Activated CD4-positive, alpha-beta memory T cell treated with anti-CD3 and anti-CD28 coated beads, Interleukin-2, amount 10 ng/mL, durations not matched to agents 7 days and 5 days (primary cell): ENCODE results near the gene MAP3K4. TPM values are rescaled to one million over a fixed set of nuclear protein-coding genes. Genes with fewer than 3 reads are reported as not detected.

ENCODE experiments used
- CTCF ChIA-PET: fragments of 350-600 bp; sonication (Branson Sonifier 250); formaldehyde crosslinking; loops from one replicate; lab custom pipeline; 2021; ENCODE audit warnings: antibody characterized with exemption, inconsistent platforms; lab: Charles Lee
- POLR2A ChIA-PET: fragments of 350-600 bp; sonication (Branson Sonifier 250); formaldehyde crosslinking; loops from one replicate; lab custom pipeline; 2021; ENCODE audit warnings: antibody characterized with exemption; lab: Charles Lee
- DNase-seq: peaks from one replicate; pipeline ENCODE4 v3.0.0-alpha.2; 2020
- H3K27ac Mint-ChIP-seq: one replicate; pipeline ENCODE4 v1.8.0; 2021; ENCODE audit warnings: mild to moderate bottlenecking, mixed read lengths
- H3K27me3 Mint-ChIP-seq: one replicate; pipeline ENCODE4 v1.8.0; 2021; ENCODE audit warnings: mixed read lengths
- H3K36me3 Mint-ChIP-seq: one replicate; pipeline ENCODE4 v1.8.0; 2021; ENCODE audit warnings: low read depth, mixed read lengths
- H3K4me1 Mint-ChIP-seq: one replicate; pipeline ENCODE4 v1.8.0; 2021; ENCODE audit warnings: mixed read lengths
- H3K4me3 Mint-ChIP-seq: one replicate; pipeline ENCODE4 v1.8.0; 2021; ENCODE audit warnings: mild to moderate bottlenecking, mixed read lengths
- H3K9me3 Mint-ChIP-seq: one replicate; pipeline ENCODE4 v1.8.0; 2021; ENCODE audit warnings: mixed read lengths
- total RNA-seq, 2 experiments: library from RNA; stranded (reverse); gene quantifications; one replicate each; pipeline ENCODE4 v1.2.3, GENCODE V29; 2021

MAP3K4 gene
- total RNA-seq, 2 experiments from 2014 or later: 40.0 to 50.6 TPM

- ChIA-PET POLR2A (no interaction called here), CTCF (no interaction called here)
- peaks cover 16% of the 10 kb centered on the region for H3K4me1 Mint-ChIP-seq
- DNase-seq: no peak
- no peaks in the 10 kb centered on the region for H3K9me3 Mint-ChIP-seq
- no peak overlapping the region for H3K4me3 Mint-ChIP-seq
- H3K27ac Mint-ChIP-seq: no peak overlapping the region
- H3K27me3 Mint-ChIP-seq: no peaks in the 10 kb centered on the region
- peaks cover 54% of the 10 kb centered on the region for H3K36me3 Mint-ChIP-seq
Measured at GRCh38 chr6:161130967-161131766, 139.6 kb downstream of the MAP3K4 start.

GRCh38 chr6:161132384-161132783 is 140.8 kb downstream of the MAP3K4 start:
- Mint-ChIP-seq H3K27me3 (no peaks in the 10 kb centered on the region), H3K27ac (no peak overlapping the region), H3K4me3 (no peak overlapping the region), H3K36me3 (peaks cover 47% of the 10 kb centered on the region), H3K4me1 (peaks cover 16% of the 10 kb centered on the region), H3K9me3 (no peaks in the 10 kb centered on the region)
- peak; percentile 14 for DNase-seq
- ChIA-PET CTCF (interaction anchor here (2.0 kb wide), 1 partner anchor 238 kb away, joined by 6 read pairs; no protein-coding TSS in a partner anchor), POLR2A (no interaction called here)

GRCh38 chr6:161133963-161134362 is 142.4 kb downstream of the MAP3K4 start:
- H3K4me1 Mint-ChIP-seq: peaks cover 4% of the 10 kb centered on the region
- H3K4me3 Mint-ChIP-seq: no peak overlapping the region
- ChIA-PET CTCF (interaction anchor here (2.0 kb wide), 1 partner anchor 237 kb away, joined by 6 read pairs; no protein-coding TSS in a partner anchor), POLR2A (no interaction called here)
- no peak overlapping the region for H3K27ac Mint-ChIP-seq
- peaks cover 32% of the 10 kb centered on the region for H3K36me3 Mint-ChIP-seq
- H3K9me3 Mint-ChIP-seq: no peaks in the 10 kb centered on the region
- peak; percentile 12 for DNase-seq
- H3K27me3 Mint-ChIP-seq: no peaks in the 10 kb centered on the region

- DNase-seq: no peak
- Mint-ChIP-seq H3K27ac (no peak overlapping the region), H3K4me1 (no peaks in the 10 kb centered on the region), H3K27me3 (no peaks in the 10 kb centered on the region), H3K9me3 (no peaks in the 10 kb centered on the region), H3K4me3 (no peak overlapping the region), H3K36me3 (peaks cover 24% of the 10 kb centered on the region)
- POLR2A ChIA-PET: no interaction called here
- CTCF ChIA-PET: no interaction called here
Measured at GRCh38 chr6:161134550-161135298, 143.2 kb downstream of the MAP3K4 start.

GRCh38 chr6:161135695-161136591 is 144.4 kb downstream of the MAP3K4 start:
- POLR2A ChIA-PET: no interaction called here
- peaks cover 15% of the 10 kb centered on the region for H3K36me3 Mint-ChIP-seq
- H3K9me3 Mint-ChIP-seq: no peaks in the 10 kb centered on the region
- peak; percentile 9 for DNase-seq
- H3K4me3 Mint-ChIP-seq: no peak overlapping the region
- H3K4me1 Mint-ChIP-seq: no peaks in the 10 kb centered on the region
- H3K27ac Mint-ChIP-seq: no peak overlapping the region
- no peaks in the 10 kb centered on the region for H3K27me3 Mint-ChIP-seq
- CTCF ChIA-PET: interaction anchor here (0.7 kb wide), 1 partner anchor 235 kb away, joined by 3 read pairs; no protein-coding TSS in a partner anchor

GRCh38 chr6:161136655-161137054 is 145.1 kb downstream of the MAP3K4 start:
- Mint-ChIP-seq H3K27ac (no peak overlapping the region), H3K4me3 (no peak overlapping the region), H3K27me3 (no peaks in the 10 kb centered on the region), H3K9me3 (no peaks in the 10 kb centered on the region), H3K4me1 (no peaks in the 10 kb centered on the region), H3K36me3 (peaks cover 15% of the 10 kb centered on the region)
- POLR2A ChIA-PET: no interaction called here
- DNase-seq: peak; percentile 4
- CTCF ChIA-PET: no interaction called here

- CTCF ChIA-PET: interaction anchor here (1.4 to 1.7 kb wide), 2 partner anchors 207 to 233 kb away, joined by 3 to 6 read pairs; no protein-coding TSS in a partner anchor
Measured at GRCh38 chr6:161137320-161137719, 145.8 kb downstream of the MAP3K4 start.

GRCh38 chr6:161137839-161138542 is 146.4 kb downstream of the MAP3K4 start:
- no peaks in the 10 kb centered on the region for H3K4me1 Mint-ChIP-seq
- ChIA-PET POLR2A (no interaction called here), CTCF (interaction anchor here (1.4 to 1.7 kb wide), 2 partner anchors 208 to 233 kb away, joined by 3 to 6 read pairs; no protein-coding TSS in a partner anchor)
- H3K36me3 Mint-ChIP-seq: peaks cover 20% of the 10 kb centered on the region
- H3K27me3 Mint-ChIP-seq: no peaks in the 10 kb centered on the region
- no peak overlapping the region for H3K4me3 Mint-ChIP-seq
- no peak overlapping the region for H3K27ac Mint-ChIP-seq
- DNase-seq: peak; percentile 13
- no peaks in the 10 kb centered on the region for H3K9me3 Mint-ChIP-seq

More at GRCh38 chr6:161137320-161137719, 145.8 kb downstream of the MAP3K4 start:
- Mint-ChIP-seq H3K27me3 (no peaks in the 10 kb centered on the region), H3K27ac (no peak overlapping the region), H3K36me3 (peaks cover 18% of the 10 kb centered on the region), H3K4me3 (no peak overlapping the region), H3K4me1 (no peaks in the 10 kb centered on the region), H3K9me3 (no peaks in the 10 kb centered on the region)
- POLR2A ChIA-PET: no interaction called here
- peak; percentile 8 for DNase-seq

- no peaks in the 10 kb centered on the region for H3K27me3 Mint-ChIP-seq
- no peak overlapping the region for H3K27ac Mint-ChIP-seq
- DNase-seq: no peak
- H3K4me1 Mint-ChIP-seq: no peaks in the 10 kb centered on the region
- peaks cover 21% of the 10 kb centered on the region for H3K36me3 Mint-ChIP-seq
- H3K9me3 Mint-ChIP-seq: no peaks in the 10 kb centered on the region
- no peak overlapping the region for H3K4me3 Mint-ChIP-seq
- CTCF ChIA-PET: interaction anchor here (1.4 to 1.7 kb wide), 2 partner anchors 208 to 232 kb away, joined by 3 to 6 read pairs; no protein-coding TSS in a partner anchor
- POLR2A ChIA-PET: no interaction called here
Measured at GRCh38 chr6:161138543-161139303, 147.2 kb downstream of the MAP3K4 start.

- Mint-ChIP-seq H3K4me3 (no peak overlapping the region), H3K27me3 (no peaks in the 10 kb centered on the region), H3K27ac (no peak overlapping the region), H3K36me3 (peaks cover 25% of the 10 kb centered on the region), H3K9me3 (no peaks in the 10 kb centered on the region), H3K4me1 (no peaks in the 10 kb centered on the region)
- ChIA-PET POLR2A (no interaction called here), CTCF (interaction anchor here (1.2 kb wide), 1 partner anchor 232 kb away, joined by 3 read pairs; no protein-coding TSS in a partner anchor)
- DNase-seq: no peak
Measured at GRCh38 chr6:161139304-161139765, 147.8 kb downstream of the MAP3K4 start.
